GM18858 (cell line): Measurements from ENCODE around the gene PSMB10.
"Not testable (repeated sequence)": the region's sequence is repeated elsewhere in the genome, so short reads cannot be mapped to it uniquely, and the experiment has no call there.

Source experiments
- ATAC-seq: cut with Tn5 transposase; IDR thresholded peaks from one replicate; pipeline ENCODE4 v1.9.1; 2021; ENCODE audit not compliant: unreplicated experiment

Gene PSMB10

DNA sequence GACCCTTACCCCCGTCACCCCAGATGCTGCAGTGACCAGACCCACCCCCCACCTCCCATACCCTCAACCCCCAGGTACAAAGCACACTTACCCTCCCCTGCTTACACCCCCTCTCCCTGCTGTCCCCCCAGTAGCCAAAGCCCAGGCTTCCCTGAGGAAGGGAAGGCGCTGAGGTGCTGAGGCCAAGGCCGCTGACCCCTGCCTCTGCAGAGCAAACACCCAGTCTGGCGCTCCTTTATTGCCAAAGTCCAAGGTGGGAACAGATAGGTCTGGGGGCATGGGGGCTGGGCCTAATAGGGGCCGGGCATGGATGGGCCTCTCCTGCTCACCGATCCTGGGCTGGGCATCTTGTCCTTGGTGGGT lies 6.6 kb upstream of the PSMB10 start:
- ATAC-seq = no peak

GRCh38 chr16:67942510-67943255 lies 6.0 kb upstream of the PSMB10 start:
- no peak for ATAC-seq

- no peak for ATAC-seq
These were observed 5.5 kb upstream of the PSMB10 start for GRCh38 chr16:67942200-67942509.

DNA sequence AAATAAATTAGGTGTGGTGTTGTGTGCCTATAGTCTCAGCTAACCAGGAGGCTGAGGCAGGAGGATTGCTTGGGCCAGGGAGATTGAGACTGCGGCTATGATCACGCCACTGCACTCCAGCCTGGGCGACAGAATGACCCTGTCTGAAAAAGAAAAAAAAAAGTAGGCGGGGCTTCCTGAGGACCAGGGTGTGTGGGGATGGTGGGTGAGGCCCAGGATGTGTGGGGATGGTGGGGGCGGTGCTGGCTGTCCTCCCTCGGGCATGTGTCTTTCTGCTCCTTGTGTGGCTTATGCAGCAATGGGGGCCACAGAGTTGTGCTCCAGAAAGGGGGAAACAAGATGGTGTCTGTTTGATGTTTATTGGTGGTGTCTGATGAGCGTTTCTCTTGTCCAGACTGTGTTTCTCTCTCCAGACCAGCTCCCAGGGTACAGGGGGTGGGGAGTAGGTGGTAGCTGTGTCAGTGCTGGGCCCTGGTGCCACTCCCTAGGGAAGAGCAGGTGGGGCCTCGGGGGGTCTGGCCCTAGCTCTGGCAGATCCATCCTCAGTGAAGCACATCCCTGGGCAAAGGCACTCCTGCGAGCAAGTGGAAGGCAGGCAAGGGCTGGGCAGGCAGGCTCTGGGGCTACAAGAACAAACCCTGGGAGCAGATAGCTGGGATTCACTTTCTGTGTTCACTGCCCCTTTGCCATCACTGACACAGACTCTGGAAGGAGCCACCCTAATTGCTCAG lies 5.0 kb upstream of the PSMB10 start:
- ATAC-seq = no peak

- no peak for ATAC-seq
These were observed 3.9 kb upstream of the PSMB10 start for GRCh38 chr16:67940446-67941089.

GRCh38 chr16:67939507-67940445 lies 3.1 kb upstream of the PSMB10 start:
- no peak for ATAC-seq

DNA sequence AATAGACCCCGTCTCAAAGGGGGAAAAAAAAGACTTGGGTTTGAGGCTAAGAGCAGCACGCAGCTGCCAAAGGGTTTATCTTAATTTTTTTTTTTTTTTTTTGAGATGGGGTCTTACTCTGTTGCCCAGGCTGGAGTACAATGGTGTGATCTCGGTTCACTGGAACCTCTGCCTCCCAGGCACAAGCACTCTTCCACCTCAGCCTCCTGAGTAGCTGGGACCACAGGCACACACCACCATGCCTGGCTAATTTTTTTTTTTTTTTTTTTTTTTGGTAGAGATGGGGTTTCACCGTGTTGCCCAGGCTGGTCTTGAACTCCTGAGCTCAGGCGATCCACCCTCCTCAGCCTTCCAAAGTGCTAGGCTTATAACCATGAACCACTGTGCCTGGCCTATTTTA lies 1.1 kb upstream of the PSMB10 start:
- ATAC-seq = not testable (repeated sequence)

- peak; percentile 51 for ATAC-seq
These were observed 393 bp upstream of the PSMB10 start for GRCh38 chr16:67936880-67937605.

DNA sequence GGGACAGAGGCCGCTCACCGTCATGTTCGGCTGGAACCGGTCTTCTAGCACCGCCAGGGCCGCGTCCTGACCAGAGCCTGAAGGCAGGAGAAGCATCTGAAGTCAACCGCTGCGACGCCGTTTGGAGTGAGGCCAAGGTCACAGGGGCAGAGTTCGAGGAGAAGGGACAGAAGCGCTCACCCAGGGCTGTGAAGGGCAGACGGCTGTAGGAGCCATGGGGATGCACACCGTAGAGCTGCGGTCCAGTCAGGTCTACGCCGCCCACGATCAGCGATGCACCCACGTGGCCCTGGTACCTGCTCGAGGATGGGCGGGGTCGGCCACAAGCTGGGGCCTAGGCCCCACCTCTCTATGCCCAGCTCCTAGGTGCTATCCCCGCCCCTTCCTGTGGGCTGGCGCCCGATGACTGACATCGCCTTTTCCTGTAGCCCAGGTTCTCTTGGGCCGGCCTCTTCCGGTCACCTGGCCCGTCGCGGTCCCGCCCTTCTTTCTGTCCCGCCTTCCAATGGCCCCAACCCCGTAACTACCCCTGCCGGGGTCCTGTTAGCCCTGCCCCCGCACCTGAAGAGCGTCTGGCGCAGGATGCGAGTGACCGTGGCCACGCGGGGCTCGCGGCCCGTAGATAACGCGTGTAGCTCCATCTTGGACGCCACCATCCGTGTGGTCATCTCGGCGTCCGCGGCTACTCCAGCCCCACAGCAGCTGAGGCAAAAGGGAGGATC lies 1.1 kb downstream of the PSMB10 start:
- peak; percentile 89 for ATAC-seq

GRCh38 chr16:67935101-67935401 lies 1.6 kb downstream of the PSMB10 start:
- ATAC-seq = no peak

- no peak for ATAC-seq
These were observed 2.1 kb downstream of the PSMB10 start for GRCh38 chr16:67934306-67935100.

DNA sequence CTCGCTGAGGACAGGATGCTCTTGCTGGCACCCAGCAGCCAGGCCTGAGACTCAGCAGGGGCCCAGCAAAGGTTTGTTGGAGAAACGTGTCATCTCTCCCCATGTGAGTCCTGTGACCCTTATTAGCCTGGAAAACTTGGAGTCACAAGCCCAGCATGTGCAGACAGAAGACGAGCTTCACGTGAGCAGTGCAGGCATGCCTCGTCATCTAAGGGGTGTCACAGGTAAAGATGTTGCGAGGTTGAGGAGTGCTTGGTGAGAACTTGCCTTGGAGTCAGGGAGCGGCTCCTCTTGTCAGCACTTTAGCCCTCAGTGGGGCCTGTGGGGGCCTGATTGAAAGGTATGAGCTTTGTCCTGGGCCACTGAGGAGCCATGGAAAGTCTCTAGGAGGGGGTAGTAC lies 2.8 kb downstream of the PSMB10 start:
- ATAC-seq = no peak

GRCh38 chr16:67932462-67932840 lies 4.2 kb downstream of the PSMB10 start:
- ATAC-seq = no peak

GRCh38 chr16:67931712-67932461 lies 4.8 kb downstream of the PSMB10 start, which contains the start of gene CTRL:
CTRL (minus strand) TSS chr16:67931862; CDS start chr16:67931852, 10 bp downstream.
- no peak for ATAC-seq

DNA sequence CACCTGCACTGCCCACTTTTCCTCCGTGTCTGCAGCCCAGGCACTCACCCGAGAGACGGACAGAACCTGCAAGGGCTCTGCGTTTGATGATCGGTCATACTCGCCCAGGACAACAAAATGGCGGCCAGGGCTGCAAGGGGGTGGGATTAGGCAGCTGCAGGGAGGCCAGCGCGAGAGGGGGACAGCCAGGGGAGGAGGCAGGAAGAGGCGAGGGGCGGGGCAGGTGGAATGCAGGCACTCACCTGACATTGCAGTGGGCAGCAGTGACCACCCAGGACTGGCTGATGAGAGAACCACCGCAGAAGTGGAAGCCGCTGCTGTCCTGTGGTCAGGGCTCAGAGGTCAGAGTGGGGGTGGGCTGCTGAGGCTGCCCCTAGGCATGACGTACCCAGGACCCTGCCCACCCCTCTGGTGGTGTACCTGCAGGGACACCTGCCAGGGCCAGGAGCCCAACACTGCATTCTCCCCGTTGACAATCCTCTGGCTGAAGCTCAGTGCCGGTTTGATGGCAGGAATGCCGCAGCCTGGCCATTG lies 5.9 kb downstream of the PSMB10 start:
- no peak for ATAC-seq

- no peak for ATAC-seq
These were observed 6.5 kb downstream of the PSMB10 start for GRCh38 chr16:67930191-67930590.

- no peak for ATAC-seq
These were observed 7.9 kb downstream of the PSMB10 start for GRCh38 chr16:67928561-67929364.
